Activated CD4-positive, alpha-beta T cell treated with anti-CD3 and anti-CD28 coated beads, Interleukin-2, amount 50 U/mL, for 16 hours (primary cell): ENCODE measurements around the gene UTP18.
"Not testable (repeated sequence)": the region's sequence is repeated elsewhere in the genome, so short reads cannot be mapped to it uniquely, and the experiment has no call there.

Experiments used
- DNase-seq: peaks from one replicate; pipeline ENCODE4 v3.0.0-alpha.2; 2020

UTP18 gene

GRCh38 chr17:51260237-51261023, at the start of gene UTP18:
Gene UTP18 (plus strand): TSS chr17:51260546. CDS start chr17:51260585, 39 bp downstream.
- peak; percentile 98 for DNase-seq

GRCh38 chr17:51214920-51215319, 45.4 kb upstream of the UTP18 start:
- no peak for DNase-seq

GRCh38 chr17:51217946-51218345, 42.4 kb upstream of the UTP18 start:
- no peak for DNase-seq

DNA sequence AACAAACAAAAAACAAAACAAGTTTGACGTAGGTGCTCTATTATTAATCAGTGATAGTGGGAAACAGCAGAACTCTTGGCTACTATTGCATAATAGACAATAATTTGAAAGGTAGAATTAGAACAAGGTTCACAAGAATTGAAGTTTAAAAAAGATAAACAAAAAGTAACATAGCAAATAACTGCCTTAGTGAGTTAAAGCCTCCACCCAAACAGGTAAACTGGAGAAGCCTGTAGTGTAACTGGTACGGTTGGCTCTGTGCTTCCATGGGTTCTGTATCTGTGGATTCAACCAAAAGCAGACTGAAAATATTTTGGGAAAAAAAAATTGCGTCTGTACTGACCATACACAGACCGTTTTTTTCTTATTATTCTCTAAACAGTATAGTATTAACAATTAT, 39.0 kb upstream of the UTP18 start:
- no peak for DNase-seq

DNA sequence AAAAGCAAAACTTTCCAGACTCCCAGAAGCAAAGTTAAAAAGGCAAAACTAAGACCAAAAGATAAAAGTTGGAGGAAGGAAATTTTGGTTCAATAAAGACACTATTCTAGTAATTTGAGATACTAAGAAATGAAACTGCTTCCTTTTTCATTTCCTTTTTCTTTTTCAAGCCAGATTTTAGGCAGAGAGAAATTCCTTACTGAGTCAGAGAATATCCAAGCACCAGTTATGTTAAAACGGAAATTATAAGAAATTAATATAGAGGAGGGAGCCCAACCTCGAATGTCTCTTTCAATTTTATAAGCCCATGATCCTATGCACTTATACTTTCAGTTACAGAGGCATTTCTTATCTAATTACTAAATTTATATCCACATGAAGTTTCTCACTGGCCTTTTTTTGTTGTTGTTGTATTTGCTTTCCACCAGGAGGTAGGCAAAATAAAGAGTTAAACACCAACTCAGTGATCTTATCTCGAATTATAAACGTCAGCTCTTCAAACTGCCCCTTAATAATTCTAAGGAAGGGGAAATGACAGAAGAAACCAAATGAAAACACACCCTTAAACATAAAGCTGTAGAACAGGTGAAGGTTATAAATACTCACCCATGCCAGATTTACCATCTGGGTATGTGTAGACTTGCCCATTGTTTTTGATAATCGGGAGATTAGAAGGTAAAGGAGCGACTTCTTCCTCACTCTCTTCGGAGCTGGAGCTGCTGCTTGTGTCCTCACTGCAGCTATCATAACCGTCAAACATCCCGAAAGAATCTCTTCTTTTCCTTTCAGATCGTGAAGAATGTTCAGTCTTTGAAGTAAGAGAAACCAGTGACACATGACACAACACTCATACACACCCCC, 35.7 kb upstream of the UTP18 start:
- no peak for DNase-seq

DNA sequence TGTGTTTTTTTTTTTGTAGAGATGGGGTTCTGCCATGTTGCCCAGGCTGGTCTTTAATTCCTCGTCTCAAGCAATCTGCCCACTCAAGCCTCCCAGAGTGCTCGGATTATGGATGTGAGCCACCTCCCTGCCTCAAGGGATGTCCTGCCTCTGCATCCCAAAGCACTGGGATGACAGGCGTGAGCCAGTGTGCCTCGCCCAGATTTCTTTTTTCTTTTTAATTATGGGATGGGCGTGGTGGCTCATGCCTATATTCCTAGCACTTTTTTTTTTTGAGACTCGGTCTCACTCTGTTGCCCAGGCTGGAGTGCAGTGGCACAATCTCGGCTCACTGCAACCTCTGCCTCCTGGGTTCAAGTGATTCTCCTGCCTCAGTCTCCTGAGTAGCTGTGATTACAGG, 34.8 kb upstream of the UTP18 start:
- DNase-seq: not testable (repeated sequence)

GRCh38 chr17:51228161-51228560, 32.2 kb upstream of the UTP18 start:
- DNase-seq: no peak

- DNase-seq: no peak
Observed at GRCh38 chr17:51229889-51230288, 30.5 kb upstream of the UTP18 start.

DNA sequence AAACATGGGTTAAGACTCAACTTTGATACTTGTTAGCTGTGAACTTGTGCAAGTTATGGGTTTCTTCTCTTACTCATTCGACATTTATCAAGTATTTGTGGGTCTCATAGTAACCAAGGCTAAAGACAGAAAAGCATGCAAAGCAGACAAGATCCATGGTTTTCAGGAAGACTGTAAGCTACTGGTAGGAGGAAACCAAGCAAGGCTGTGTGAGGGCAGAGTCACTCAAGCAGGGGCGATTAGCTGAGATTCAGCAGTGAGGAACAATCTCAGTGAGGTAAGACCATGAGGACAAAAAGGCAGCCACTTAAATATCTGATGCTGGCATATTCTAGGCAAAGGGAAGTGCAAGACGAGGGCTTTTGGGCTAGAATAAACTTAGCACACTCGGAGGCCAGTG, 30.0 kb upstream of the UTP18 start:
- no peak for DNase-seq

DNA sequence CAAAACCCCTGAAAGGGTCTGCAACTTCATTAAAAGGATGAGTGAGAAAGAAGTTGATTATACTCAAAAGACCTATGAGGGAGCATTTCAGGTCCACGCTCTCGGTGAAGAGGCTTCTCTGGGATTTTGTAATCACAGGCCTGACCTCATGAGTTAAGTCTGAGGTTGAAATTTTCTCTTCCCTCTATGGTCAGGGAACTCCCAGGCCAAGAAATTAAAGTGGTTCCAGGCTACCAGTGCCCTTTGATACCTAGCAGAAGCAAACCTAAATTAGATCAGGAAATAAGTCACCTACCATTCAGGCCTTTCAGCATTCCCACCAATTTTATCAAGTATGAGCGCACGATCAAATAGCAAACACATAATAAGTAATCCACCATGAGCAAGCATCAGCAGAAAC, 28.3 kb upstream of the UTP18 start:
- no peak for DNase-seq

DNA sequence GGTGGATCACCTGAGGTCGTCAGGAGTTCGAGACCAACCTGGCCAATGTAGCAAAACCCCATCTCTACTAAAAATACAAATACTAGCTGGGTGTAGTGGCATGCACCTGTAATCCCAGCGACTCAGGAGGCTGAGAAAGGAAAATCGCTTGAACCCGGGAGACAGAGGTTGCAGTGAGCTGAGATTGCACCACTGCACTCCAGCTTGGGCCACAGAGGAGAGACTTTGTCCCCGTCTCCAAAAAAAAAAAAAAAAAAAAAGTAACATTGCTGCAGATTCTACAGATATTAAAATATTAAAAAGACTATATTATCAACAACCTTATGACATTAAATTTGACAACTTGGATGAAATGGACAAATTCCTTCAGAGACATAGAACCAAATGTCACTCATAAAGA, 26.2 kb upstream of the UTP18 start:
- DNase-seq: no peak

GRCh38 chr17:51238255-51238887, 22.0 kb upstream of the UTP18 start:
- DNase-seq: peak; percentile 28

GRCh38 chr17:51240275-51240674, 20.1 kb upstream of the UTP18 start:
- no peak for DNase-seq

DNA sequence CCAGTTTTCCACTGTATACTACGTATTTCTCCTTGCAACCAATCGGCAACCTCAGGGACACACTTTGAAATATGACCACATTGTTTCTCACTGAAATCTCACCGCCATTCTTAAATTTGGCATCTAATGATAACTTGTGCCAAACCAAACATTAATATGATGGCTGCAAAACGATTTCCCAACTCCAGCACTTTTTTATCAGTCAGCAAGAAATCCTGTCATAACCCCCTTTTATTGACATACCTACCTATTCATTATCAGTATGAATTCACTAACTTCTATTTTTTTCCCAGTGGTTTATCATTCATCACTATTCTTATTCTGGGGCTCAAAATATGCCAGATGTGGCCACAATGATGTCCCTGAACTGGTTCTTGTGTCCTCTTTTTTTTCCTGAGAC, 16.3 kb upstream of the UTP18 start:
- no peak for DNase-seq

GRCh38 chr17:51245535-51245934, 14.8 kb upstream of the UTP18 start:
- no peak for DNase-seq

- no peak for DNase-seq
Observed at GRCh38 chr17:51250314-51250840, 10.0 kb upstream of the UTP18 start.

GRCh38 chr17:51251010-51251409, 9.3 kb upstream of the UTP18 start:
- no peak for DNase-seq

DNA sequence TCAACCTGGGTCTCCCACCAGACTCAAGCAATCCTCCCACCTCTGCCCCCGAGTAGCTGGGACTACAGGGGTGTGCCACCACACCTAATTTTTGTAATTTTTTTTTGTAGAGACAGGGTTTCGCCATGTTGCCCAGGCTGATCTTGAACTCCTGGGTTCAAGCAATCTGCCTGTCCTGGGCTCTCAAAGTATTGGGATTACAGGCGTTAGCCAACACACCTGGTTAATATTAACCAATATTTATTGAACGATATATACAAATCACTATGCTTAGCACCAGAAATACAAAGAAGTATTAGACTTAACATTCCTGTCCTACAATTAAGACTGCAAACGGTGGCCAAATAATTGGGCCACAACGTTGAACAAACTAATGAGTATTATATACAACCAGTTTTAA, 4.7 kb upstream of the UTP18 start:
- DNase-seq: no peak

- no peak for DNase-seq
Observed at GRCh38 chr17:51256101-51256500, 4.2 kb upstream of the UTP18 start.

- no peak for DNase-seq
Observed at GRCh38 chr17:51257150-51258081, 2.9 kb upstream of the UTP18 start.

DNA sequence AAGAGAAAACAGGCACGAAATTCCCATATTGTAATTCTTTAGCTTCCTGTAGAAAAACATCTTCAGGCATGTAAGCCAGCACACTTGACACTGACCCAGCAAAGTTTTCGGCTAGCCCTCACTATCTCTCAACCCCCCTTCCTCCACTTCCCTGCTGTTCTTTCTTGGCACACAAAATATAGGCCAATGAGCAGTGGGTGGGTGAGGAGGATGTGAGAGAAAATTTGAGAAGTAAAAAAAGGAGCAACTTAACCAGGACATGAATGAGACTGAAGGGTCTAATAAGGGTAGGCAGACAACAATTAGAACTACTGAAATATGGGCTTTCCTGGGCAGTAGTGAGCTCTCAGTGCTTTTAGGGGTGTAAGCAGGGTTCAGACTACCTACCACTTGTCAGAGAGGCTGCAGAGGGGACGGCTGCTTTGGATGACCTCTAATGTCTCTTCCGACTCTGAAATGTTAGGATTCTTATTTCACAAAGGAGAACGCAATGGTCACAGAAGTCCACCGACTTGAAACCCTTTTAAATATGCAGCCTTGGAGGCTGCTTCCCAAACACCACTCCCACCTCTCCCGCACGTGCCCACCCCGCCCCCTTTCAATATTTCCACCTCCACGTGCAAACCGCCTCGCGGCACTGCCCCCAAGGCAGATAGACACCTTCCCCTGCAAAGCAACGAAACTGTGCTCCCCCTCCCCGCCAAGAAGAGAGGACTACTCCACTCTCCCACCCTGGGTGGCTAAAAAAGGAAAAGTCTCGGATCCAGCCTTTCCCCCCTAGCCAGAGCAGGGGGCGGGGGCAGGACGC, 1.4 kb upstream of the UTP18 start:
- peak; percentile 21 for DNase-seq
